HEK293T (cell line): ENCODE results near the gene MTARC2.

Experiments
- CTCF ChIA-PET: fragments of 350-600 bp; formaldehyde crosslinking; extraction: SDS; loops from one replicate; lab custom pipeline; 2021; ENCODE audit warnings: antibody characterized with exemption, inconsistent platforms; lab: Yijun Ruan, JAX
- POLR2A ChIA-PET: fragments of 350-600 bp; formaldehyde crosslinking; extraction: SDS; loops from one replicate; lab custom pipeline; 2020; ENCODE audit warnings: antibody characterized with exemption, inconsistent platforms; lab: Yijun Ruan, JAX
- DNase-seq: peaks from one replicate; pipeline ENCODE4 v3.0.0; 2012; ENCODE audit warnings: mixed read lengths; ENCODE audit errors: extremely low spot score
- ARNT ChIP-seq: fragments of 450-650 bp; IDR thresholded peaks from 2 replicates; pipeline ENCODE4 v1.6.1; 2017; ENCODE audit warnings: mild to moderate bottlenecking
- BHLHE40 ChIP-seq: fragments of 450-650 bp; IDR thresholded peaks from 2 replicates; pipeline ENCODE4 v1.6.1; 2016; ENCODE audit warnings: mild to moderate bottlenecking, moderate library complexity, borderline replicate concordance
- CTBP1 ChIP-seq: fragments of 450-650 bp; IDR thresholded peaks from 2 replicates; pipeline ENCODE4 v1.6.1; 2016; ENCODE audit warnings: borderline replicate concordance
- ELF4 ChIP-seq: fragments of 450-650 bp; IDR thresholded peaks from 2 replicates; pipeline ENCODE4 v1.6.1; 2017; ENCODE audit warnings: antibody characterized with exemption
- FOXA1 ChIP-seq: fragments of 450-650 bp; IDR thresholded peaks from 2 replicates; pipeline ENCODE4 v1.6.1; 2016; ENCODE audit warnings: mild to moderate bottlenecking
- FOXK2 ChIP-seq: fragments of 450-650 bp; IDR thresholded peaks from 2 replicates; pipeline ENCODE4 v1.6.1; 2016; ENCODE audit warnings: mild to moderate bottlenecking
- FOXM1 ChIP-seq: fragments of 450-650 bp; IDR thresholded peaks from 2 replicates; pipeline ENCODE4 v1.6.1; 2017; ENCODE audit warnings: mild to moderate bottlenecking, borderline replicate concordance
- HDGF ChIP-seq: fragments of 450-650 bp; IDR thresholded peaks from 2 replicates; pipeline ENCODE4 v1.6.1; 2017; ENCODE audit warnings: antibody characterized with exemption, borderline replicate concordance
- L3MBTL2 ChIP-seq: fragments of 450-650 bp; conservative IDR thresholded peaks from 2 replicates; pipeline ENCODE4 v1.6.1; 2016; ENCODE audit warnings: mild to moderate bottlenecking
- LEF1 ChIP-seq: fragments of 450-650 bp; IDR thresholded peaks from 2 replicates; pipeline ENCODE4 v1.6.1; 2017; ENCODE audit warnings: mild to moderate bottlenecking, borderline replicate concordance
- NFRKB ChIP-seq: fragments of 450-650 bp; IDR thresholded peaks from 2 replicates; pipeline ENCODE4 v1.6.1; 2016; ENCODE audit warnings: mild to moderate bottlenecking, moderate library complexity
- SP1 ChIP-seq: fragments of 450-650 bp; IDR thresholded peaks from 2 replicates; pipeline ENCODE4 v1.6.1; 2017
- SUZ12 ChIP-seq: fragments of 450-650 bp; IDR thresholded peaks from 2 replicates; pipeline ENCODE4 v1.6.1; 2016; ENCODE audit warnings: mild to moderate bottlenecking
- TARDBP ChIP-seq: fragments of 450-650 bp; IDR thresholded peaks from 2 replicates; pipeline ENCODE4 v1.6.1; 2016
- ZNF384 ChIP-seq: fragments of 450-650 bp; IDR thresholded peaks from 2 replicates; pipeline ENCODE4 v1.6.1; 2016
- TF ChIP-seq, protein P1 (sequence below): fragments of 450-650 bp; IDR thresholded peaks from 2 replicates; pipeline ENCODE4 v1.6.1; 2016

Gene MTARC2

DNA sequence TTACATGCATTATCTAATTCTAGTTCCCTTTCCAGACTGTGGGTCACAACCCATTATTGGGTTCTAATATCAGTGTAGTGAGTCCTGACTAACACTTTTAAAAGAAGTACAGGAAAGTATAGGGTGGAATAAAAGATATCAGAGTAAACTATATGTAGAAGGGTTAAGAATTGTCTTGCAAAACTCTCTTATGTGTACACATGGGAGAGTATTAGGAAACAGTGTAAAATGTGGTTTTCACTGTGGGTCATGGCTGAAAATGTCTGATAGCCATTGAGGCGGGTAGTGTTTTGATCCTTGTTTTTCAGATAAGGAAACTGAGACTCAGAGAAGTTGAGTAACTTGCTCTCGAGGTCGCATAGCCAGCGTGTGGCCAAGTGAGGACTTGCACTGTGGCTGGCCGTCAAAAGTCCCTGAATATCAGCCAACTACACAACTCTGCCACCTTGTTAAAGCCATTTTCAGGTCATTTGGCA lies 20.0 kb downstream of the MTARC2 start:
- ChIA-PET POLR2A (interaction anchor here (1.2 kb wide), 1 partner anchor 20 kb away, joined by 3 read pairs; the partner anchor contains the start of gene MTARC2), CTCF (no interaction called here)
- no peak for TF ChIP-seq SUZ12
- DNase-seq: no peak

DNA sequence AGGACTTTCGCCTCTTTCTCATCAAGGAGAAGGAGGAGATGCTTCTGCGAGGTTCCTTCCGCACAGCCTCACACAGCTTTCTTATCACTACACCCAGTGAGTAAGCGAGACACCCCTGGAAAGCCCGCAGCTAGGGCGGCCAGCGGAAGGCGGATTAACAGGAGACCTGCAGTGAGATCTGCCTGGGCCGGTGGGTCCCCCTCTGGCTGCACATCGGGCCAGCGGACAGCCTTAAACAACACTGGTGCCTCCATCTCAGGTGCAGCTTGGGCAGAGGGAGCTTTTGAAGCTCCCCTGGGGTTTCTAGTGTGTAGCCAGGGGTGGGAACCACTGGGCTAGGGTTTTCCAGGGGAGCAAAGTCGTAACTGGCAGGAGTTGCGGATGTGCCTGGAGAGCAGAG lies 21.1 kb downstream of the MTARC2 start:
- ChIA-PET CTCF (no interaction called here), POLR2A (interaction anchor here (1.2 kb wide), 1 partner anchor 21 kb away, joined by 3 read pairs; the partner anchor contains the start of gene MTARC2)
- TF ChIP-seq ARNT (no peak), NFRKB (no peak), L3MBTL2 (no peak), FOXK2 (no peak), HDGF (no peak), CTBP1 (no peak), FOXA1 (no peak), SUZ12 (no peak), FOXM1 (no peak)
- DNase-seq: no peak

DNA sequence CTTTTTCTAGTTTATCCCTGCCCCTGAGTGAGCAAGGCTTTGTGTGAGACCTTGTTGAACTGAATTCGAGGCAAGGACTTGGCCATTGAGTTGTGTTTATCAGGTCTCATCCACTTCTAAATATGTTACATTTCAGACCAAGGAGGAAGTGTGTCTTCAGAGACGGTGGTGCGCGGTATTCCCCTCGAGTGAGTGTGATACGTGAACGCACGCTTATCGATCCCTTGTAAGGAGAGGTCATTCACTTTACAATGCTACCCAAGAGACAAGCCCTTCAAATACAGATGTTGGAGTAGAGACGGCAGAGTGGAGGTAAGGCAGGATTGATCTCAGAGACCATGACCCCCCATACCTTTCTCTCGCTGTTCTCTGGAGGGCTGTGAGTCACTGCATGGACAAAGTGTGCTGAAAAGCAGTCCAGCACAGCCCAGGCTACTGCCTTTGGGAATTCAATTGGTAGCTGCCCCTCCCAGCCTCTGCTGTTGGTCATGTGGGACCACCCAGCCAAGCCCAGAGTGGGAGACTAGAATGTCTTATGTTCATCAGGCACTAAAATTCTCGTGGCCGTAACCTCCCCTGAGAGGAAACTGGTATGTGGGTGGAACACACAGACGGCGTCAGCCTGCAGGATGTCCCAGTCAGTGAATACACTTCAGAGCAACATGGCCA lies 22.3 kb downstream of the MTARC2 start:
- TF ChIP-seq TARDBP: no peak
- TF ChIP-seq, protein P1, sequence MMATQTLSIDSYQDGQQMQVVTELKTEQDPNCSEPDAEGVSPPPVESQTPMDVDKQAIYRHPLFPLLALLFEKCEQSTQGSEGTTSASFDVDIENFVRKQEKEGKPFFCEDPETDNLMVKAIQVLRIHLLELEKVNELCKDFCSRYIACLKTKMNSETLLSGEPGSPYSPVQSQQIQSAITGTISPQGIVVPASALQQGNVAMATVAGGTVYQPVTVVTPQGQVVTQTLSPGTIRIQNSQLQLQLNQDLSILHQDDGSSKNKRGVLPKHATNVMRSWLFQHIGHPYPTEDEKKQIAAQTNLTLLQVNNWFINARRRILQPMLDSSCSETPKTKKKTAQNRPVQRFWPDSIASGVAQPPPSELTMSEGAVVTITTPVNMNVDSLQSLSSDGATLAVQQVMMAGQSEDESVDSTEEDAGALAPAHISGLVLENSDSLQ: no peak
- no peak for TF ChIP-seq ARNT
- POLR2A ChIA-PET: no interaction called here
- no peak for DNase-seq
- CTCF ChIA-PET: no interaction called here

DNA sequence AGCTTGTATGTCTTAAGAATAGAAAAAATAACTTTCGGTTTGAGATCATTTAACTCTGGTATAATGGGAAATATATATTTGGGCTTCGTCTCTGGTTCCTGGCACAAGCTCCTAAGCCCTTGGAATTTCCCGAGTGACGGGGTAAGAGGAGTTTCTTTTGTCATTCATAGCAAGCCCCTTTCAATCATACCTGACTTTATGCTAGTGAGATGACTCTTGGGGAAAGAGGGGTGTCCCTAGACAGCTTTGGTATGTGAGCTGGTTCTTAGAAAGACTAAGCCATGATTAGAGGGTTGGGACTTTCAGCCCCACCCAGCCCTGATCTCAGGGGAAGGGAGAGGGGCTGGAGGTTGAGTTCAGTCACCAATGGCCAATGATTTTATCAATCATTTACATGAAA lies 24.7 kb downstream of the MTARC2 start:
- POLR2A ChIA-PET: no interaction called here
- TF ChIP-seq FOXK2 (no peak), HDGF (no peak), FOXA1 (no peak), L3MBTL2 (no peak), TARDBP (no peak), SP1 (no peak), LEF1 (no peak), ZNF384 (no peak), ELF4 (no peak), NFRKB (no peak), BHLHE40 (no peak), ARNT (no peak), CTBP1 (no peak), FOXM1 (no peak), SUZ12 (no peak)
- TF ChIP-seq, protein P1: no peak
- DNase-seq: no peak
- CTCF ChIA-PET: interaction anchor here (0.6 to 1.6 kb wide), 2 partner anchors 16 to 492 kb away, joined by 3 to 5 read pairs; no protein-coding TSS in a partner anchor

DNA sequence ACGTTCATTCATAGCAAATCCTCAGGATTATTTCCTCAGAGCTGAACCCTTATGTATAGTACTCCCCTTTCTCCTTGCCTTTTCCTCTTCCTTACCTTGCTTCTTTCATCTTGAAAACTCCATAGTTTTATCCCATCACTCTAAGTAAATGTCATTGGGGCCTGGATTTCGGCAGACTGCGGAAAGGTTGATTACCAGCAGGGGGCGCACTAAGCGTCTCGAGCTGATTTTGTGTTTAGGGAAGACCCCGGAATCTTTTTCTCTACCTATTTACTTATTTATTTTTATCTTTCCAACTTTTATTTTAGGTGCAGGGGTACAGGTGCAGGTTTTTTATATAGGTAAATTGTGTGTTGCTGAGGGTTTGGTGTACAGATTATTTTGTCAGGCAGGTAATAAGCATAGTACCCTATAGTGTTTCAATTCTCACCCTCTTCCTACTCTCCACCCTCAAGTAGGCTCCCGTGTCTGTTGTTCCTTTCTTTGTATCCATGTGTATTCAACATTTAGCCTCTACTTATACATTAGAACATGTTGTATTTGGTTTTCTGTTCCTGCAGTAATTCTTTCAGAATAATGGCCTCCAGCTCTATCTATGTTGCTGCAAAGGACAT lies 27.2 kb downstream of the MTARC2 start:
- TF ChIP-seq ZNF384 (no peak), L3MBTL2 (no peak), FOXA1 (no peak), ELF4 (no peak), LEF1 (no peak), BHLHE40 (no peak), CTBP1 (no peak), FOXK2 (no peak), HDGF (no peak), TARDBP (no peak), SUZ12 (no peak), SP1 (no peak), ARNT (no peak), FOXM1 (no peak), NFRKB (no peak)
- TF ChIP-seq, protein P1: no peak
- DNase-seq: peak; percentile 57
- ChIA-PET CTCF (interaction anchor here (0.7 to 3.2 kb wide), 6 partner anchors 11 to 556 kb away, joined by 3 to 22 read pairs (median 3); partner anchors contain the start of genes MTARC1 and MTARC2), POLR2A (interaction anchor here (0.9 to 1.7 kb wide), 2 partner anchors 11 to 27 kb away, joined by 4 read pairs; partner anchors contain the start of genes MTARC1 and MTARC2)

DNA sequence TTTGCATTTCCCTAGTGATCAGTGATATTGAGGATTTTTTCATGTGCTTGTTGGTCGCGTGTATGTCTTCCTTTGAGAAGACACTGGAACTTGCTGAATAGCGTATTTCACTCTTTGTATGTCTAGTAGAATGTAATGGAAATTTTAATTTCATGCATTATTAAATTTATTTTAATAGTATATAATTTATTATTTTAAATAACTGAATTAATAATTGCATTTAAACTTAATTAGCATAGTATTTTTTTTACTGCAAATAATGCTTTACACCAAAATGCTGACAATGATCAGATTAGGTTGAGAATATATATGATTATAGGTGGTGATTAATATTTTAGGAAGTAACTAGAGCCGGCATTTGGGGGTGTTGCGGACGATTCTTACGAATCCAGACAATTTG lies 28.1 kb downstream of the MTARC2 start:
- ChIA-PET CTCF (interaction anchor here (0.5 to 3.2 kb wide), 9 partner anchors 11 to 556 kb away, joined by 3 to 22 read pairs (median 4); partner anchors contain the start of gene MTARC1), POLR2A (interaction anchor here (1.7 kb wide), 1 partner anchor 10 kb away, joined by 4 read pairs; the partner anchor contains the start of gene MTARC1)
- TF ChIP-seq ELF4 (no peak), SUZ12 (no peak), FOXM1 (no peak)
- DNase-seq: no peak
